ENCODE measurements around the gene MRPL42. TPM values are rescaled to one million over a fixed set of nuclear protein-coding genes. Genes with fewer than 3 reads are reported as not detected.

MRPL42 gene
- total RNA-seq, 1 experiment from 2014 or later, result 119 TPM

DNA sequence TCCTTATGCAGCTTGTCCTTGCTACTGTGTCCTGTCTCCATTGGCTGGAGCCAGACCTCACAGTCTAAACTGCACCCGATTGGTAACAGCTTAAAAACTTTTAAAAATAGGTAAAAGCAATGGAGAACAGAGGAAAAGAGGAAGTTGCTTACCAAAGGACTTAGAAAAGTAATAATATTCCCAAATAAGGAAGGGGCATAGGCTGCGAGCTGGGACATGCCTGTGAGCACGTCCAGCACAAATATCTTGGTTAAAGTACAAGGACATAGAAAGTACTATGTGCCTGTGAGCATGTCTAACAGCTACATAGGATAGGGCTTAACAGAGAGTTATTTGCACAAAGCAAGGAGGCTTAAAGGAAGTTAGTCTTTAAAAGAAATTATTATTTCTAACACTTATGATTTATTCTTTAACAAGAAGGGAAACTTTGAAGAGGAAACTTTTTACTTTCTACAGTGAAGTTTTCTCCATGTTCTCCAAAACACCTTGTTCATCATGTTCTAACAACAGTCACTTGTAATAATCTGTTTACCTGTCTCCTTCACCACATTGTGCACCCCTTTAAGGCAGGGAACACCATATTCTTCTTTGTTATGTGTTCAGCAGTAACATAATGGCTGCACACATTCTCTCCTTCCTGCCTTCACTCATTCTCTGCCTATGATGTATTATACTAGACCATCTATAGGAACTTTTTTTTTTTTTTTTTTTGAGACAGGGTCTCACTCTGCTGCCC, 15.7 kb upstream of the MRPL42 start:
- Histone ChIP-seq H3F3A (ENCODE audit: low read length, unreplicated experiment) (no peaks in the 10 kb centered on the region), H4K20me1 (ENCODE audit: low read length) (no peaks in the 10 kb centered on the region), H3K9me3 (ENCODE audit: low read length) (no peaks in the 10 kb centered on the region), H3K9me2 (replicated peaks; ENCODE audit: low read length) (no peaks in the 10 kb centered on the region), H3K9ac (ENCODE audit: low read length) (no peak overlapping the region), H3K36me3 (ENCODE audit: low read depth, low read length) (no peaks in the 10 kb centered on the region), H2AFZ (ENCODE audit: low read length) (no peak overlapping the region), H3K27ac (ENCODE audit: low read length) (no peak overlapping the region), H3K4me3 (ENCODE audit: low read length) (no peak overlapping the region), H3K4me1 (ENCODE audit: insufficient read depth, low read length) (peaks cover 6% of the 10 kb centered on the region; the same call in 1 of the 2 replicates), H3K27me3 (ENCODE audit: low read length) (no peaks in the 10 kb centered on the region), H3K79me2 (ENCODE audit: low read length) (no peaks in the 10 kb centered on the region), H3K4me2 (ENCODE audit: low read length) (no peak overlapping the region)
- ATAC-seq, result no peak
- intact Hi-C loops (cut with micrococcal nuclease), result no loop called here
- no TSS peak for BruUV-seq (replicated peaks)
- CTCF ChIA-PET, result no interaction called here
- TF ChIP-seq EZH2 (IDR thresholded peaks at IDR 0.05; ENCODE audit: low read length, unreplicated experiment), result no peak
- TF ChIP-seq, protein P1, sequence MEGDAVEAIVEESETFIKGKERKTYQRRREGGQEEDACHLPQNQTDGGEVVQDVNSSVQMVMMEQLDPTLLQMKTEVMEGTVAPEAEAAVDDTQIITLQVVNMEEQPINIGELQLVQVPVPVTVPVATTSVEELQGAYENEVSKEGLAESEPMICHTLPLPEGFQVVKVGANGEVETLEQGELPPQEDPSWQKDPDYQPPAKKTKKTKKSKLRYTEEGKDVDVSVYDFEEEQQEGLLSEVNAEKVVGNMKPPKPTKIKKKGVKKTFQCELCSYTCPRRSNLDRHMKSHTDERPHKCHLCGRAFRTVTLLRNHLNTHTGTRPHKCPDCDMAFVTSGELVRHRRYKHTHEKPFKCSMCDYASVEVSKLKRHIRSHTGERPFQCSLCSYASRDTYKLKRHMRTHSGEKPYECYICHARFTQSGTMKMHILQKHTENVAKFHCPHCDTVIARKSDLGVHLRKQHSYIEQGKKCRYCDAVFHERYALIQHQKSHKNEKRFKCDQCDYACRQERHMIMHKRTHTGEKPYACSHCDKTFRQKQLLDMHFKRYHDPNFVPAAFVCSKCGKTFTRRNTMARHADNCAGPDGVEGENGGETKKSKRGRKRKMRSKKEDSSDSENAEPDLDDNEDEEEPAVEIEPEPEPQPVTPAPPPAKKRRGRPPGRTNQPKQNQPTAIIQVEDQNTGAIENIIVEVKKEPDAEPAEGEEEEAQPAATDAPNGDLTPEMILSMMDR (conservative IDR thresholded peaks at IDR 0.05; ENCODE audit: low read depth, low read length), result no peak
- TF ChIP-seq EZH2phosphoT487 (IDR thresholded peaks at IDR 0.05; ENCODE audit: borderline replicate concordance, low read length), result no peak
- DNase-seq, result no peak
- POLR2A ChIA-PET (ENCODE audit: unreplicated experiment), result no interaction called here

DNA sequence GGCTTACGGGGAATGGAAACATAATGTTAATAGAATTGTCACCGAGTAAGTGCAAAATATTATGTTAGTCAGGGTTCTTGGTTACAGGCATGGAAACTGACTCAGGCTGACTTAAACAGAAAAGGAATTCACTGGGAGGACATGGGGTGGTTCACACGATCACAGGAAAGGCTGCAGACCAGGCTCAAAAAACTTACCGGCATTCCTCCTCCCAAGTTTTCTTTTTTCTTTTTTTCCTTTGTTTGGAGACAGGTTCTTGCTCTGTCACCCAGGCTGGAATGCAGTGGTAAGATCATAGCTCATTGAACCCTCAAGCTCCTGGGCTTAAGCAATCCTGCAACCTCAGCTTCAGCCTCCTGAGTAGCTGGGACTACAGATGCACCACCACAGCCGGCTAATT, 13.7 kb upstream of the MRPL42 start:
- no peak overlapping the region for H3K9ac ChIP-seq (ENCODE audit: low read length)
- H3K9me3 ChIP-seq (ENCODE audit: low read length), result no peaks in the 10 kb centered on the region
- H3K27me3 ChIP-seq (ENCODE audit: low read length), result no peaks in the 10 kb centered on the region
- no peaks in the 10 kb centered on the region for H3K36me3 ChIP-seq (ENCODE audit: low read depth, low read length)
- no peak for DNase-seq
- ChIA-PET POLR2A (ENCODE audit: unreplicated experiment) (interaction anchor here (0.8 kb wide), 1 partner anchor 149 kb away, joined by 3 read pairs; no protein-coding TSS in a partner anchor), CTCF (no interaction called here)
- TF ChIP-seq EZH2phosphoT487 (IDR thresholded peaks at IDR 0.05; ENCODE audit: borderline replicate concordance, low read length) (no peak), EZH2 (IDR thresholded peaks at IDR 0.05; ENCODE audit: low read length, unreplicated experiment) (no peak)
- TF ChIP-seq, protein P1 (conservative IDR thresholded peaks at IDR 0.05; ENCODE audit: low read depth, low read length), result no peak
- no peaks in the 10 kb centered on the region for H3K79me2 ChIP-seq (ENCODE audit: low read length)
- no peak overlapping the region for H3K4me3 ChIP-seq (ENCODE audit: low read length)
- intact Hi-C loops (cut with micrococcal nuclease), result no loop called here
- no peak for ATAC-seq
- BruUV-seq (replicated peaks), result no TSS peak
- peaks cover 6% of the 10 kb centered on the region; the same call in 1 of the 2 replicates for H3K4me1 ChIP-seq (ENCODE audit: insufficient read depth, low read length)
- H3K27ac ChIP-seq (ENCODE audit: low read length), result no peak overlapping the region
- H3K4me2 ChIP-seq (ENCODE audit: low read length), result no peak overlapping the region
- no peaks in the 10 kb centered on the region for H3F3A ChIP-seq (ENCODE audit: low read length, unreplicated experiment)
- H4K20me1 ChIP-seq (ENCODE audit: low read length), result no peaks in the 10 kb centered on the region
- H3K9me2 ChIP-seq (replicated peaks; ENCODE audit: low read length), result no peaks in the 10 kb centered on the region
- no peak overlapping the region for H2AFZ ChIP-seq (ENCODE audit: low read length)

DNA sequence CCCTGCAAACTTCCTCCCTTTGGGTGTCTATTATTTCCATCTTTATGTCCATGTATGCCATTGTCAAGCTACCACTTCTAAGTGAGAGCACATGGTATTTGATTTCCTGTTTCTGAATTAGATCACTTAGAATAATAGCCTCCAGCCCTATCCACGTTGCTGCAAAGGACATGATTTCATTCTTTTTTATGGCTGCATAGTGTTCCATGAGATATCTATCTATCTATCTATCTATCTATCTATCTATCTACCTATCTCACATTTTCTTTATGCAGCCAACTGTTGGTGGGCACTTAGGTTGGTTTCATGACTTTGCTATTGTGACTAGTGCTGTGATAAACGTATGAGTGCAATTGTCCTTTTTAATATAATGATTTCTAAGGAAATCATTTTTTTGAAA, 11.2 kb upstream of the MRPL42 start:
- no peaks in the 10 kb centered on the region for H3K9me2 ChIP-seq (replicated peaks; ENCODE audit: low read length)
- H3F3A ChIP-seq (ENCODE audit: low read length, unreplicated experiment), result no peaks in the 10 kb centered on the region
- no peaks in the 10 kb centered on the region for H3K27me3 ChIP-seq (ENCODE audit: low read length)
- ChIA-PET POLR2A (ENCODE audit: unreplicated experiment) (no interaction called here), CTCF (no interaction called here)
- no peak overlapping the region for H3K4me3 ChIP-seq (ENCODE audit: low read length)
- ATAC-seq (no peak), DNase-seq (no peak)
- no peaks in the 10 kb centered on the region for H3K36me3 ChIP-seq (ENCODE audit: low read depth, low read length)
- BruUV-seq (replicated peaks), result no TSS peak
- H3K9ac ChIP-seq (ENCODE audit: low read length), result no peak overlapping the region
- H3K4me2 ChIP-seq (ENCODE audit: low read length), result no peak overlapping the region
- TF ChIP-seq EZH2phosphoT487 (IDR thresholded peaks at IDR 0.05; ENCODE audit: borderline replicate concordance, low read length) (no peak), EZH2 (IDR thresholded peaks at IDR 0.05; ENCODE audit: low read length, unreplicated experiment) (no peak)
- TF ChIP-seq, protein P1 (conservative IDR thresholded peaks at IDR 0.05; ENCODE audit: low read depth, low read length), result no peak
- H4K20me1 ChIP-seq (ENCODE audit: low read length), result no peaks in the 10 kb centered on the region
- no peak overlapping the region for H2AFZ ChIP-seq (ENCODE audit: low read length)
- H3K4me1 ChIP-seq (ENCODE audit: insufficient read depth, low read length), result no peaks in the 10 kb centered on the region
- intact Hi-C loops (cut with micrococcal nuclease), result no loop called here
- H3K79me2 ChIP-seq (ENCODE audit: low read length), result no peaks in the 10 kb centered on the region
- H3K27ac ChIP-seq (ENCODE audit: low read length), result no peak overlapping the region
- H3K9me3 ChIP-seq (ENCODE audit: low read length), result no peaks in the 10 kb centered on the region

Data from PC-3 (cell line).